ENCODE measurements around the gene RXFP1.

- no peak for TF ChIP-seq POLR2A (IDR thresholded peaks at IDR 0.05)
- TF ChIP-seq, protein P1, sequence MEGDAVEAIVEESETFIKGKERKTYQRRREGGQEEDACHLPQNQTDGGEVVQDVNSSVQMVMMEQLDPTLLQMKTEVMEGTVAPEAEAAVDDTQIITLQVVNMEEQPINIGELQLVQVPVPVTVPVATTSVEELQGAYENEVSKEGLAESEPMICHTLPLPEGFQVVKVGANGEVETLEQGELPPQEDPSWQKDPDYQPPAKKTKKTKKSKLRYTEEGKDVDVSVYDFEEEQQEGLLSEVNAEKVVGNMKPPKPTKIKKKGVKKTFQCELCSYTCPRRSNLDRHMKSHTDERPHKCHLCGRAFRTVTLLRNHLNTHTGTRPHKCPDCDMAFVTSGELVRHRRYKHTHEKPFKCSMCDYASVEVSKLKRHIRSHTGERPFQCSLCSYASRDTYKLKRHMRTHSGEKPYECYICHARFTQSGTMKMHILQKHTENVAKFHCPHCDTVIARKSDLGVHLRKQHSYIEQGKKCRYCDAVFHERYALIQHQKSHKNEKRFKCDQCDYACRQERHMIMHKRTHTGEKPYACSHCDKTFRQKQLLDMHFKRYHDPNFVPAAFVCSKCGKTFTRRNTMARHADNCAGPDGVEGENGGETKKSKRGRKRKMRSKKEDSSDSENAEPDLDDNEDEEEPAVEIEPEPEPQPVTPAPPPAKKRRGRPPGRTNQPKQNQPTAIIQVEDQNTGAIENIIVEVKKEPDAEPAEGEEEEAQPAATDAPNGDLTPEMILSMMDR (IDR thresholded peaks at IDR 0.05 in 4 of 5, conservative IDR thresholded peaks at IDR 0.05 in 1 of 5): no peak
Measured at GRCh38 chr4:158613046-158613445, 91.4 kb downstream of the RXFP1 start.
